ENCODE results near the gene ZNF892. TPM values are rescaled to one million over a fixed set of nuclear protein-coding genes. Genes with fewer than 3 reads are reported as not detected.

ZNF892 gene
- total and polyA plus RNA-seq, 2 of the 13 experiments (the other 11 are each of a cell fraction or from before 2014, with no cell fraction given): not detected

- TF ChIP-seq GATAD2A (CRISPR knock-in tag; IDR thresholded peaks at IDR 0.05) (peak; percentile 66), ZNF12 (CRISPR knock-in tag; IDR thresholded peaks at IDR 0.05) (peak; percentile 72; the same call in 1 of the 2 replicates), CREB1 (IDR thresholded peaks at IDR 0.05) (peak; percentile 83), CREB1 (CRISPR knock-in tag; IDR thresholded peaks at IDR 0.05) (peak; percentile 33; the same call in 1 of the 2 replicates), FUBP1 (CRISPR knock-in tag; IDR thresholded peaks at IDR 0.05; ENCODE audit: borderline replicate concordance) (no peak), ADNP (CRISPR knock-in tag; IDR thresholded peaks at IDR 0.05) (no peak), NR2F1 (CRISPR knock-in tag; IDR thresholded peaks at IDR 0.05) (peak; percentile 95 to 96), HOXA3 (CRISPR knock-in tag; IDR thresholded peaks at IDR 0.05) (peak; percentile 23; the same call in 1 of the 2 replicates), ZFP90 (CRISPR knock-in tag; IDR thresholded peaks at IDR 0.05; ENCODE audit: borderline replicate concordance) (peak; percentile 100), ZNF331 (CRISPR knock-in tag; IDR thresholded peaks at IDR 0.05) (peak; percentile 58; the same call in 1 of the 2 replicates), KDM4B (CRISPR knock-in tag; IDR thresholded peaks at IDR 0.05) (0 out of 2 replicates have a peak, but pooled peaks have one; percentile 51), ELF3 (CRISPR knock-in tag; IDR thresholded peaks at IDR 0.05) (peak; percentile 60; the same call in 1 of the 2 replicates), ZSCAN9 (CRISPR knock-in tag; IDR thresholded peaks at IDR 0.05; ENCODE audit: borderline replicate concordance) (0 out of 2 replicates have a peak, but pooled peaks have one; percentile 20), CEBPG (CRISPR knock-in tag; IDR thresholded peaks at IDR 0.05) (peak; percentile 78), MBD4 (IDR thresholded peaks at IDR 0.05; ENCODE audit: borderline replicate concordance, low read length) (no peak), SOX13 (IDR thresholded peaks at IDR 0.05) (no peak), SOX13 (CRISPR knock-in tag; conservative IDR thresholded peaks at IDR 0.05 in 1 of 2, IDR thresholded peaks at IDR 0.05 in 1 of 2) (peak in 1 of 2 experiments; percentile 33; a peak in 1 of 4 replicates), EEA1 (CRISPR knock-in tag; IDR thresholded peaks at IDR 0.05; ENCODE audit: borderline replicate concordance) (no peak), ZBTB3 (CRISPR knock-in tag; IDR thresholded peaks at IDR 0.05; ENCODE audit: borderline replicate concordance, low read depth) (no peak), HIVEP1 (CRISPR knock-in tag; IDR thresholded peaks at IDR 0.05) (no peak), ZBTB7B (CRISPR knock-in tag; IDR thresholded peaks at IDR 0.05) (peak; percentile 21; the same call in 1 of the 2 replicates), STAG1 (CRISPR knock-in tag; IDR thresholded peaks at IDR 0.05) (peak; percentile 92), ETV5 (CRISPR knock-in tag; IDR thresholded peaks at IDR 0.05; ENCODE audit: borderline replicate concordance) (peak; percentile 34; the same call in 1 of the 2 replicates)
- TF ChIP-seq, protein P1, sequence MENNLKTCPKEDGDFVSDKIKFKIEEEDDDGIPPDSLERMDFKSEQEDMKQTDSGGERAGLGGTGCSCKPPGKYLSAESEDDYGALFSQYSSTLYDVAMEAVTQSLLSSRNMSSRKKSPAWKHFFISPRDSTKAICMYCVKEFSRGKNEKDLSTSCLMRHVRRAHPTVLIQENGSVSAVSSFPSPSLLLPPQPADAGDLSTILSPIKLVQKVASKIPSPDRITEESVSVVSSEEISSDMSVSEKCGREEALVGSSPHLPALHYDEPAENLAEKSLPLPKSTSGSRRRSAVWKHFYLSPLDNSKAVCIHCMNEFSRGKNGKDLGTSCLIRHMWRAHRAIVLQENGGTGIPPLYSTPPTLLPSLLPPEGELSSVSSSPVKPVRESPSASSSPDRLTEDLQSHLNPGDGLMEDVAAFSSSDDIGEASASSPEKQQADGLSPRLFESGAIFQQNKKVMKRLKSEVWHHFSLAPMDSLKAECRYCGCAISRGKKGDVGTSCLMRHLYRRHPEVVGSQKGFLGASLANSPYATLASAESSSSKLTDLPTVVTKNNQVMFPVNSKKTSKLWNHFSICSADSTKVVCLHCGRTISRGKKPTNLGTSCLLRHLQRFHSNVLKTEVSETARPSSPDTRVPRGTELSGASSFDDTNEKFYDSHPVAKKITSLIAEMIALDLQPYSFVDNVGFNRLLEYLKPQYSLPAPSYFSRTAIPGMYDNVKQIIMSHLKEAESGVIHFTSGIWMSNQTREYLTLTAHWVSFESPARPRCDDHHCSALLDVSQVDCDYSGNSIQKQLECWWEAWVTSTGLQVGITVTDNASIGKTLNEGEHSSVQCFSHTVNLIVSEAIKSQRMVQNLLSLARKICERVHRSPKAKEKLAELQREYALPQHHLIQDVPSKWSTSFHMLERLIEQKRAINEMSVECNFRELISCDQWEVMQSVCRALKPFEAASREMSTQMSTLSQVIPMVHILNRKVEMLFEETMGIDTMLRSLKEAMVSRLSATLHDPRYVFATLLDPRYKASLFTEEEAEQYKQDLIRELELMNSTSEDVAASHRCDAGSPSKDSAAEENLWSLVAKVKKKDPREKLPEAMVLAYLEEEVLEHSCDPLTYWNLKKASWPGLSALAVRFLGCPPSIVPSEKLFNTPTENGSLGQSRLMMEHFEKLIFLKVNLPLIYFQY (CRISPR knock-in tag; IDR thresholded peaks at IDR 0.05; ENCODE audit: borderline replicate concordance): 0 out of 2 replicates have a peak, but pooled peaks have one; percentile 42
- TF ChIP-seq, protein P2, sequence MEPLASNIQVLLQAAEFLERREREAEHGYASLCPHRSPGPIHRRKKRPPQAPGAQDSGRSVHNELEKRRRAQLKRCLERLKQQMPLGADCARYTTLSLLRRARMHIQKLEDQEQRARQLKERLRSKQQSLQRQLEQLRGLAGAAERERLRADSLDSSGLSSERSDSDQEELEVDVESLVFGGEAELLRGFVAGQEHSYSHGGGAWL (CRISPR knock-in tag; IDR thresholded peaks at IDR 0.05): no peak
- TF ChIP-seq, protein P3, sequence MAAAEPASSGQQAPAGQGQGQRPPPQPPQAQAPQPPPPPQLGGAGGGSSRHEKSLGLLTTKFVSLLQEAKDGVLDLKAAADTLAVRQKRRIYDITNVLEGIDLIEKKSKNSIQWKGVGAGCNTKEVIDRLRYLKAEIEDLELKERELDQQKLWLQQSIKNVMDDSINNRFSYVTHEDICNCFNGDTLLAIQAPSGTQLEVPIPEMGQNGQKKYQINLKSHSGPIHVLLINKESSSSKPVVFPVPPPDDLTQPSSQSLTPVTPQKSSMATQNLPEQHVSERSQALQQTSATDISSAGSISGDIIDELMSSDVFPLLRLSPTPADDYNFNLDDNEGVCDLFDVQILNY (CRISPR knock-in tag; conservative IDR thresholded peaks at IDR 0.05): no peak
Observed at GRCh38 chr2:95231723-95232122, 24.4 kb downstream of the ZNF892 start (continued).
